Measurements from ENCODE around the gene PITRM1.

PITRM1 gene

GRCh38 chr10:3139216-3139910 is 33.2 kb downstream of the PITRM1 start:
- no peak for DNase-seq (ENCODE audit: low read depth)

GRCh38 chr10:3137958-3138726 is 34.4 kb downstream of the PITRM1 start:
- DNase-seq (ENCODE audit: low read depth): no peak

- no peak for DNase-seq (ENCODE audit: low read depth)
Observed at GRCh38 chr10:3136763-3137611, 35.6 kb downstream of the PITRM1 start.

GRCh38 chr10:3136336-3136735 is 36.2 kb downstream of the PITRM1 start:
- DNase-seq (ENCODE audit: low read depth): no peak

- no peak for DNase-seq (ENCODE audit: low read depth)
Observed at GRCh38 chr10:3135006-3135405, 37.6 kb downstream of the PITRM1 start.

DNA sequence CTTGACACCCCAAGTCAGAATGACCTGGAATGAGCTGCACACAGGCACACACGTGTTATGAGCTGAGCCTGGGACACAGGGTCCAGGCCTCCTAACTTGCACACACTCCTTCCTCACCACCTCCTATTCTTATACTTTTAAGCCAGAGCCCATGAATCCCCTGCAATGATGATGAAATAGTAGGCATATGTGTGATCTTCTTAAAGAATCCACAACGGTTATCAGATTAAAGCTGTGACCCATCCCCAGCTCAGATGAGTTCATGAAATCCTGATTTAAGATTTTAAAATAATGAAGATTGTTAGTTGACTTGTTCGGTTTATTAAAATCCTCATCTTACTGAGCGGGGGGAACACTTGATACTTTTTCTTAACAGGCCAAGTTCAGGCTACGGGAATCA is 38.6 kb downstream of the PITRM1 start:
- DNase-seq (ENCODE audit: low read depth): no peak

DNA sequence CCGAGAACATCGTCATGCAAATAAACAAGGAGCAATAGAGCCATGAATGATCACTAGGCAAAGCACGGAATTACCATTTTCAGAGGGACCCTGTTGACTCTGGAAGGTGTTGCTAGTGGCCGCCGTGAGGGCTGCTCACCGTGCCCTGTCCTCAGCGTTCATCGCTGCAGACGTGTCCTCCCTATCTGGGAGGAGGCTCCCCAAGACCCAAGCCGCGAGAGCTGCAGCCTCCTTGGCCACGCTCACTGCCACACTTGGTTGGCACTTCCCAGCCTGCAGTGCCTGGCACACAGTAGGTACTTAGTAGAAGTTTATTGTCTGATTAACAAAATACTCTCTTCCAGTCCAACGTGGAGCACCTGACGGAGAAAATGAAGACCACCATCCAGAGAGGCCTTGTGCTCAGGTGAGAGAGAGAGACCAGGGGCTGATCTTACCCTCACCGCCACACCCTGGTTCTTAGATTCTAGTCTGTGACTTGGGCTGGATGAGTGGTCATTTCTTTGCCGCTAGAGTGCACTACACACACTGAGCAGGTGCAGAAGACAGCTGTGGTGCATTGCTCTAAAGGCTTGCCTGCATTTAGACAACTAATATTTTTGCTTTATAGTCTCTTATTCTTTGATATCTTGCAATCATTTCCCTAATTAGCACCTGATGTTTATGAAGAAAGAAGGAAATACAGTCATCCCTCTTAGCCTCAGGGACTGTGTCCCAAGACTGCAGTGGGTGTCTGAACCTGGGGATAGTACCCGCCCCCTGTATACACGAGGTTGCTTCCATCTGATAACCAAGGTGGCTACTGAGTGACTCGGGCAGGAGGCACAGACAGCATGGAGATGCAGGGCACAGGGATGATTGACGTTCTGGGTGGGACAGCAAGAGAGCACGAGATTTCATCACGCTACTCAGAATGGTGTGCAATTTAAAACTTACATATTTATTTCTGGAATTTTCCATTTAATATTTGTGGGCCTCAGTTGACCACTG is 40.3 kb downstream of the PITRM1 start:
- DNase-seq (ENCODE audit: low read depth): no peak

- no peak for DNase-seq (ENCODE audit: low read depth)
Observed at GRCh38 chr10:3131098-3131497, 41.5 kb downstream of the PITRM1 start.

DNA sequence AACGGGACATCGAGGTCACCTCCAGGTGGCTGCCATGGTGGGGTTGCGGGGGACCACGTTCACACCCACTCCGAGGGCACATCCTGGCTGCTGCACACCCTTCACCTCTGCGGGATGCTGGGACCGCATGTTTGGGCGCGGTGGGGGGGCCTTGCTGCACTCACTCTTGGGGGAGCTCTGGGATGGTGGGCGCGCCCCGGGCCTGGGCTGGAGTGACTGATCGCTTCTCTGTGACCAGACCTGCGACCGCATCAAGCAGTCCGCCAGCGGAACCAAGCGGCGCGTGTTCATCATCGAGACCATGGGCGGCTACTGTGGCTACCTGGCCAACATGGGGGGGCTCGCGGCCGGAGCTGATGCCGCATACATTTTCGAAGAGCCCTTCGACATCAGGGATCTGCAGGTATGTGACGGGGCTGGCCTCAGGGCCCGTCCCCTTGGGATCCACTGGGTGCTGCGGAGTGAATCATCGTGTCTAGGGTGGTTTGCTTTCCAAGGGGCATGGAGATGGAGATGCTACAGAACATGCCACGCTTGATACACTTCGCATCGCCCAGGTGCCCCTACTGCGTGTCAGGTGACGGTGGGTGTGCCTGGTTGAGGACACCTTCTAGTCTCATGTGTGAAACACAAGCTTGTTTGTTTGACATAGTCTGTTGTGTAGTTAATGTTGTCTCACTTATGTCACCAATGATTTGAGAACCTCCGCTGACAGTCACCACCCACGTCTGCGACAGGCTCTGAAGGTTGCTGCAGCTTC is 42.8 kb downstream of the PITRM1 start:
- DNase-seq (ENCODE audit: low read depth): no peak

DNA sequence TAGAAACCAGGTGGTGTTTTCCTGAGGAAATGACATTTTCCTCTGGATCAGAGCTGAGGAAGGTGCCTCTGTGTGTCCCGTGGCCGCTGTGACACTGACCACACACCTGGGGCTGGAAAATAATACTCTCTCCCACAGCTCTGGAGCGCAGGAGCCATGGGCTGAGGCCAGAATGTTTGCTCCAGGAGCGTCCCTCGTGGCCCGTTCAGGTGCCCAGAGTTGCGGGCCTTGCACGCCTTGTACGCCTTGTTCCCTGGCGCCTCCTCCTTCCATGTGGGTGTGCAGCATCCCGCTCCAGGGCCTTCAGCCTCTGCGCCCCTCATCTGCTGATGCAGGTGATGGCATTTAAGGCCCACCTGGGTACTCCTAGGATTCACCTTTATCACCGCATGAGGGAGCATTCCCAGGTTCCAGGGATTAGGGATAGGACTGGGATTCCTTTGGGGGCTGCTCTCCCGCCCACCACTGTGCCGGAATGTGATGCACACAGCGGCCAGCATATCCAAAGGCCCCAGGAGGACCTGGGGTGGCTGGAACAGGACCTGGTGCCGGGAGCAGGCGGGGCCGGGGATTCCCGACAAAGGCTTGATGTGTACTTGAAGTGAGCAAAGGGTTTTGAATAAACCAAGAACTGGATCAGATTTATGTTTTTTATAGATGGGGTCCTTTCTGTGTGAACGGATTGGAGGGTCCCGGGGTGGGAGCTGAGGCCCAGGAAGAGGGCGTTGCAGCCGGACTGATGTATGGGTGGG is 44.0 kb downstream of the PITRM1 start:
- no peak for DNase-seq (ENCODE audit: low read depth)

DNA sequence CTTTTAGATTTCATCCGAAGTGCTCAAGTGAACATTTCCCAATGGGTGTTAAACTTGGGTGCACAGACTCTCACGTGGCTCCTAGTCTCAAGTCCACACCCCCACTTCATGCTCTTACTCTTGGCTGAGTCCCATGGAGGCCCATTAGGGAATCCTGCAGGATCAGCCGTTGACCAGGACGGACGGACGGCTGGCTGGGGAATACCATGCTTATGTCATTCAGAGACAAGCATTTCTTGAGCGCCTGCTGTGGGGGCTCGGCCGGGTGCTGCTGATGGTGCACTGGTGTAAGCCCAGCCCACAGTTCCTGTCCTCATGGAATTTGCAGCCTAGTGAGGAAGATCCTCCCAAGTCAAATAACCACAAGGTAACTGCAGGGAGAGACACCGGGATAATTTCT is 44.7 kb downstream of the PITRM1 start:
- no peak for DNase-seq (ENCODE audit: low read depth)

GRCh38 chr10:3126741-3127346 is 45.7 kb downstream of the PITRM1 start:
- no peak for DNase-seq (ENCODE audit: low read depth)

- no peak for DNase-seq (ENCODE audit: low read depth)
Observed at GRCh38 chr10:3126249-3126648, 46.3 kb downstream of the PITRM1 start.

GRCh38 chr10:3125527-3126170 is 46.9 kb downstream of the PITRM1 start:
- no peak for DNase-seq (ENCODE audit: low read depth)

DNA sequence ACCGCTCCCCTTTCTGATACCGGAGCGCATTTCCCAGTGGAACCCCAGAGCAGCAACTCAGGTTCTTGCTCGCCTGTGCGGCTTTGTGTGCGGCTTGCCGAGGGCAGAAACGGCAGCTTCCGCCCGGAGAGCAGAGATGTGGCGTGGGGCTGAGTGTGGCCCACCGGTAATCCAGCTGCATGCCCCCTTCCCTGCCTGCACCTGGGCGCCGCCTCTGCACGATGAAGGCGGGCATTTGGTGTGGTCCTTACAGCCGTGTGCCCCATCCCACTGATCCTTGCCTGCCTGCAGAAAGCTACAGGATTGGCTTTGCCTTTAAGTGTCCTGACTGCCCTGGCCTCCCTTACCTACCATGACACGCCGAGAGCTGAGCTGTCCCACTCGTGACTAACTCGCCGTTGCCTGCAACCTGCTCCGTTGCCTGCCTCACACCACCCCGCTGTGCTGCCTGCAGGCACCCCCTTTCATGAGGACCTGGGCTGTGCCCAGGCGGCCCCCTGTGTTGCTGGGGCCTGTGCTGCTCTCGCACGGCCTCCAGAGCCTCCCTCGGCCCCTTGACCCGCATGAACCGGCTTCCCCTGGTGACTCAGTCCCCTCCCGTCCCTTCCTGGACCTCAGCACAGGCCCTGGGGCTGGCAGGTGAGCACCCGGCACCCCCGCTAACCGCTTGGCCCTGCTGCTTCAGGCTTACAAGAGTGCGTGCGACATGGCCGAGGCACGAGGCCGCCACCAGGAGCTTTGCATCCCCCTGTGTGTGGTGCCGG is 48.0 kb downstream of the PITRM1 start:
- no peak for DNase-seq (ENCODE audit: low read depth)

DNA sequence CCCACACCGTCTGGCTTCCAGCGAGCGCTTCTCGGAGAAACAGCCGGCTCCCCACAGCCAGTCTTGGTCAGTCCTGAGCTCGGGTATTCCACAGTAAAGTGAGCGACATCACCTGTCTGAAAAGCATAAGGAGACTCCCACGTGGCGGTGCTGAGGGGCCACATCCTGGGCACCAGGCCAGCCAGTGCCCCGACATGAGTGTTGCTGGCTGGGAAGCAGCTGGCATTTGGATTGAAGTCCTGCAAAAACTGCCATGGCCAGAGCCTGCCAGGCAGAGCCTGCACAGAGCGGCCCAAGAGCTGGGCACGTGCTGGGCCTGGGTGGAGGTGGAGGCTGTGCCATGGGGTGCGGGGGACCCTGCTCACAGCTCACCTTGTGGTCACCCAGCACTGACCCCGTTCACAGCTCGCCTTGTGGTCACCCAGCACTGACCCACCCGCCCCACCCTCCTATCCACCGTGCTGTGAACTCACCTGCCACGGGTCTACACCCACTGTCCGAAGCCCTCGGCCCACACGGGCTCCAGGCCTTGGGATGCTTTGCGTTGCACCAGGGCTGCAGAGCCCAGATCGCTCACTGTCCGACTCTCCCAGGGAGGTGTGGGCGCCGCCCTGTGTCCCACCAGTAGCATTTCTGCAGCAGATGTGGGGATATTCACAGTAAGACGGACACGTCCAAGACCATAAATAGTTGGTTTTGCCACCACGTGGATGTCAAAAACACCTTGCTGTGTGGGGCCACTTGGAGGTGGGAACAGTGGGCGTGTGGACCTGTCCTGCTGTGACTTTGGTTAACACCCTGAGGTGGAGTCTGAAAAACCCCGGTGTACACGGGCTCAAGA is 48.8 kb downstream of the PITRM1 start:
- no peak for DNase-seq (ENCODE audit: low read depth)

DNA sequence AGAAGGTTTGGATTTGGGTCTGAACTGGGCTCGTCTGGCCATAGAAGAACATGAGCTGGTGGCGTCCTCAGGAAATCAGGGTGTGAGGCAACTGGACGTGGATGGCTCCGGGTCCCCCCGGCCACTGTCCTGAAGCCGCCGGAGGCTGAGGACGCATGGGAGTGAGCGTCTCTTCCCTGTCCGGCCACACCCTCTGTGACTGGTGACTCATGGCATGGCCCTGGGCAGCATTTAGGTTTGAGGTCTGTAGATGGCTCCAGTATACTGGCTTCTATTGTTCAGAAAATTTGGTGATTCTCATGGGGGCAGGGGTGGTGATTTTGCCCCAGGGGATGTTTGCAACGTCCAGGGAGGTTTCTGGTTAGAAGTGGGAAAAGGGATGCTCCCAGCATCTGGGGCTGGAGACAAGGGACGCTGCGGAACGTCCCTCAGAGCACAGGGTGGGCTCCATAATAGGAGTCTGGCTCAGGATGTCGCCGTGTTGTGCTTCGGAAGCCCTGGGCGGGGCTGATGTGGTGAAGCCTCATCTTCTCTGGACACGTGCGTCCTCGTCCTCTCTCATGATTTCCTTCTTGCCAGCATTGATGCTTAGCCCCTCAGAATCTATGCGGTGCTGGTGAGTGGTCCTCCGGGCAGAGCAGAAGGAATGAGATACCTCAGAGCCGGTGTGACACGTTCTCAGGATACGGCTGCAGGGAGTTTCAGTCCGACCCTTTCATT is 49.9 kb downstream of the PITRM1 start:
- DNase-seq (ENCODE audit: low read depth): no peak
